GM19455 (cell line): ENCODE results near the gene ZDHHC20.

Source experiments
- ATAC-seq: cut with Tn5 transposase; IDR thresholded peaks from one replicate; pipeline ENCODE4 v1.9.1; 2021; ENCODE audit not compliant: unreplicated experiment

Gene ZDHHC20

GRCh38 chr13:21328201-21328600 lies 130.9 kb downstream of the ZDHHC20 start:
- ATAC-seq, result no peak

- no peak for ATAC-seq
These were observed 132.7 kb downstream of the ZDHHC20 start for GRCh38 chr13:21326155-21327031.

DNA sequence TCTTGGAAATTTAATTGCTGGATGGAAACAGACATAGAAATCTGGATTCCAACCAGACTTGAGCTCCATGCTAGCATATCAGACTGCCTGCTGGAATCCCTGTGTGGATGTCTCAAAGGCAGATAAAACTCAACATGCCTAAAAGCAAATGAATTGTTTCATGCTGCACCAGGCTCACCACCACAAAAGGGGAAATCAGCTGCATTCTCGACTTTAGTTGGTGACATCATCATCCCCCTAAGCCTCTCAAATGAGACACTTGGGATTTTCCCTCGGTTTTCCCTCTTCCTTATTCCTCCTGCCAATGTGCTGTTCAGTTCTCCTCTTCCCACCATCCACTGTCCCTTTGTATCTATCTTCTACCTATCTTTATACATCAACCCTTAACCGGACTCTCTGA lies 134.3 kb downstream of the ZDHHC20 start:
- no peak for ATAC-seq

GRCh38 chr13:21322988-21323387 lies 136.1 kb downstream of the ZDHHC20 start:
- no peak for ATAC-seq
